ENCODE data around the gene UROD.

GRCh38 chr1:44999232-44999631, 12.8 kb upstream of the UROD start:
- TF ChIP-seq YY1 (IDR thresholded peaks at IDR 0.05; ENCODE audit: insufficient read depth, insufficient read length), result no peak
- no peak for TF ChIP-seq SUZ12 (IDR thresholded peaks at IDR 0.05; ENCODE audit: extremely low read depth, insufficient read depth, insufficient read length)
- TF ChIP-seq ZNF274 (IDR thresholded peaks at IDR 0.05; ENCODE audit: low read depth, low read length), result no peak
